ENCODE data around the gene FBP1.

DNA sequence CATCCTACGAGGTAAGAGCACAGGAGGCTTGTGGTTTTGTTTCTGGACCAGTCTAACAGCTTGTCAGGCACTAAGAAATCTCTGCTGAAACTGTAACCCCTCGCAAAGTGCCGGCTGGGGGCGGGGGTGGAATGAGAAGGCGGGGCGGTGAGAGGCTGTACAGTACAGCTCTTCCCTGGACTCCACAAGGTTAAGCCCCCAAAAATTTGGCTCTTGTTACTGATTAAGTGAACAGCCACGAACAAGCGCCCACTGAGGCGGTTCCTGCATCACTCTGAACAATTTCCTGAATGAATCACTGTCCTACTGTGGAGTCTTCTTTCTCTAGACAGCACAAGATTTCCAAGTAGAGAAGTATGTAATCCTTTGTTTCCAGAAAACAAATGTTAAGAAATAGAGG lies 52.5 kb downstream of the FBP1 start:
- TF ChIP-seq, protein P1, sequence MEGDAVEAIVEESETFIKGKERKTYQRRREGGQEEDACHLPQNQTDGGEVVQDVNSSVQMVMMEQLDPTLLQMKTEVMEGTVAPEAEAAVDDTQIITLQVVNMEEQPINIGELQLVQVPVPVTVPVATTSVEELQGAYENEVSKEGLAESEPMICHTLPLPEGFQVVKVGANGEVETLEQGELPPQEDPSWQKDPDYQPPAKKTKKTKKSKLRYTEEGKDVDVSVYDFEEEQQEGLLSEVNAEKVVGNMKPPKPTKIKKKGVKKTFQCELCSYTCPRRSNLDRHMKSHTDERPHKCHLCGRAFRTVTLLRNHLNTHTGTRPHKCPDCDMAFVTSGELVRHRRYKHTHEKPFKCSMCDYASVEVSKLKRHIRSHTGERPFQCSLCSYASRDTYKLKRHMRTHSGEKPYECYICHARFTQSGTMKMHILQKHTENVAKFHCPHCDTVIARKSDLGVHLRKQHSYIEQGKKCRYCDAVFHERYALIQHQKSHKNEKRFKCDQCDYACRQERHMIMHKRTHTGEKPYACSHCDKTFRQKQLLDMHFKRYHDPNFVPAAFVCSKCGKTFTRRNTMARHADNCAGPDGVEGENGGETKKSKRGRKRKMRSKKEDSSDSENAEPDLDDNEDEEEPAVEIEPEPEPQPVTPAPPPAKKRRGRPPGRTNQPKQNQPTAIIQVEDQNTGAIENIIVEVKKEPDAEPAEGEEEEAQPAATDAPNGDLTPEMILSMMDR (IDR thresholded peaks at IDR 0.05 in 4 of 5, conservative IDR thresholded peaks at IDR 0.05 in 1 of 5): no peak
- no peak for TF ChIP-seq POLR2A (IDR thresholded peaks at IDR 0.05)
